IPS DF 4.7 (cell line): ENCODE data around the gene XIRP1.

Source experiments
- DNase-seq: peaks from one replicate; pipeline ENCODE4 v3.0.0-alpha.2; 2013; ENCODE audit warnings: low spot score; ENCODE audit errors: extremely low read depth

XIRP1 gene

GRCh38 chr3:39208463-39209055 lies 16.2 kb upstream of the XIRP1 start:
- no peak for DNase-seq

DNA sequence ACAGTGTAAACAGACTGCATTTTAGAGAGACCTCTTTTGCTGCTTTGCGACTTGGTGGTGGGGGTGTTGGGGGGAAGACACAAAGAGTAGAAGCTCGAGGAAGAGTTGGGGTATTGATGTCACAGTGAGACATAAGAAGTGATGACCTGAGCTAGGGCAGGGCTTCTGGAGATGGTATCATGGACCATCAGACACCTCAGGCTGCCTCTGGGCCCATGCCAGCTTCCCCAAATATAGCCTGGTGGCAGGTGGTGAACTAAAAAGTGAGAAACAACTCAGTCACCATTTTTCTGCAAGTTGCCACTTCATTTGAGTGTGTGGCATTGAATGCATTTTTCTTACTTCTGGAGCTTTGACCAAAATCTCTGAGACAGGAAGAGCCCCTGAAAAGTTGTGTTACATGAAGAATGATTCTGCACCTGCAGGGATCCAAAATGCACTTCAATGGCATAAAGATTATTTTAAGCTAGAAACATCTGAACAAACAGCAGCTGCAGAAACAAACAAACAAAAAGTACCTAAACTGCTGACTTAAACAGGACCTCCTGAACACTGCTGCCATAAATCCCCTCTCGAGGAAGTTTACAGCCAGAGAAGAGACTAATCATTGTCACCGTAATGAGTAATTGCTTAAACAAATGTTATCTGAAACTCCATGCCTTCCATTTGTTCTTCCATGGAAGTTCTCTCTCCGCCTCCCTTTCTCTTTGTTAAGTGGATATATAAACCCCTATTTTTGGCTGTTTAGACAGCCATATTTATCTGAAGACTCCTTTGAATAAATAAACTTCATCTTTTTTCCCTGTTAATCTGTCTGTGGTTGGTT lies 15.2 kb upstream of the XIRP1 start:
- no peak for DNase-seq

GRCh38 chr3:39205919-39206516 lies 13.6 kb upstream of the XIRP1 start:
- DNase-seq, result no peak

- DNase-seq, result no peak
These were observed 12.7 kb upstream of the XIRP1 start for GRCh38 chr3:39205131-39205530.

DNA sequence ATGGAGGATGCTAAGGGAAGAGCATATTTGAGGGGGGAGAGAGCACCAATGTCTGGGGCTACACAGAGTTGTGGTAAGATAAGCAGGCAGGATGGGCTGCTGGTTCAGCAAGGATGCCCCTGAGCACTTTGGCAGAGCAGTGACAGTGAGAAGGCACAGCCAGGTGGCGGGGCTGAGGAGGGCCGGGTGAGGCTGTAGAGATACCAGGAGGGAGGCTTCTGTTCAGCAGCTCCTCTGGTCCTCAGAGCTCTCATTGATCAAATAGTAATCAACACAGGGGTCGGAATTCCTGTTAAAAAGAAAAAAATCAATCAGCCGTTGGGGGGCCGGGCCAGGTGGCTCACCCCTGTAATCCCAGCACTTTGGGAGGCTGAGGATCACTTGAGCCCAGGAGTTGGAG lies 11.5 kb upstream of the XIRP1 start:
- no peak for DNase-seq

GRCh38 chr3:39203402-39203801 lies 11.0 kb upstream of the XIRP1 start:
- DNase-seq, result no peak

GRCh38 chr3:39202094-39202493 lies 9.7 kb upstream of the XIRP1 start:
- DNase-seq, result no peak

DNA sequence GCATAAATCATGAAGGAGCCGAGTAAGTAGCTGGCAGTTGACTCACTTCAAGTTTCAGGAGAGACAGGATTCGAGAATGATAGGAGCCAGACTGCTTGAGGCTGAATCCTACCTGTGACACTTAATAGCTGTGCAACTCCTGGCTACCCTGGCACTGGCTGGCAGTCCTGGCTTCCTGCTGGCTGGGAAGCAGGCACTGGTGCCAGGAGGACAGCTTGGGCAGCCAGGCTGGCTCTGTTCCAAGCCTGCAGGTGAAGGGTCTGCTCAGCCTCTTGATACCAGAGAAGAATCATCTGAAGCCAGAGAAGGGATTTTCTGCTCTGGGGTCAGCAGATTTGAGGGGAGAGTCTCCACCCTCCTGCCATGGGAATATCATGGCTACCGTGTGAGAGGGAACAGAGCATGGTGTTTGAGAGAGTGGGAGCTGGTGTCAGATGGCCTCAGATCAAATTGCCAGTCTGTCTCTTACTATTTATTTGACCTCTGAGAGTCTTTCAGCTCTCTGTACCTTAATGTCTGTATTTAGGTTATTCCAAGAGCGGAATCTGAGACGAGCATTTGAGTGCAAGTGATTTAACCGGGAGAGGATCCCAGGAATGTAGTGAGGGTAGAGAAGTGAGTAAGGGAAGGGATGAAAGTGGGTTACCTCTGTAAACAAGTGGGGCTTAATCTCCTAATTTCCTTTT lies 4.4 kb upstream of the XIRP1 start:
- no peak for DNase-seq

- no peak for DNase-seq
These were observed 3.6 kb upstream of the XIRP1 start for GRCh38 chr3:39196034-39196433.

GRCh38 chr3:39193391-39193790 lies 996 bp upstream of the XIRP1 start:
- no peak for DNase-seq

GRCh38 chr3:39191773-39192172 lies 622 bp downstream of the XIRP1 start:
- DNase-seq, result no peak

DNA sequence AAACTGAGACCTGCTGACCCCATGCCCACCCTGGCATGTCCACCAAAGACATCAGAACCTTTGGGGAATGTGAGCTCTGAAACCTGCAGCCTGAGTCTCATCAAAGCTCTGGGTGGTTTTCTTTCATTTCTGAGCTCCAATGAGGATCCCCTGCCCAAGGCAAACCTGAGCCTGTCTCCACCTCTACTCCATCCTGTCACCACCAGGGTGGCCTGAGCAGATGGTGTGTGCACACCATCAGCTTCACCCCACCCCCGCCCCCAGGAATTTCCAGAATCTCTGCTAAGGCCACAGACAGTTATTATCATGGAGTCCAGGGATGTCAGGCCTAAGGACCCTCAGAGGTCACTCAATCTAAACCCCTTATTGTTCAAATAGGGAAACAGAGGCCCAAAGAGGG lies 1.3 kb downstream of the XIRP1 start:
- no peak for DNase-seq

GRCh38 chr3:39190281-39191025 lies 1.9 kb downstream of the XIRP1 start:
- DNase-seq, result no peak

GRCh38 chr3:39189959-39190269 lies 2.5 kb downstream of the XIRP1 start:
- DNase-seq, result no peak

DNA sequence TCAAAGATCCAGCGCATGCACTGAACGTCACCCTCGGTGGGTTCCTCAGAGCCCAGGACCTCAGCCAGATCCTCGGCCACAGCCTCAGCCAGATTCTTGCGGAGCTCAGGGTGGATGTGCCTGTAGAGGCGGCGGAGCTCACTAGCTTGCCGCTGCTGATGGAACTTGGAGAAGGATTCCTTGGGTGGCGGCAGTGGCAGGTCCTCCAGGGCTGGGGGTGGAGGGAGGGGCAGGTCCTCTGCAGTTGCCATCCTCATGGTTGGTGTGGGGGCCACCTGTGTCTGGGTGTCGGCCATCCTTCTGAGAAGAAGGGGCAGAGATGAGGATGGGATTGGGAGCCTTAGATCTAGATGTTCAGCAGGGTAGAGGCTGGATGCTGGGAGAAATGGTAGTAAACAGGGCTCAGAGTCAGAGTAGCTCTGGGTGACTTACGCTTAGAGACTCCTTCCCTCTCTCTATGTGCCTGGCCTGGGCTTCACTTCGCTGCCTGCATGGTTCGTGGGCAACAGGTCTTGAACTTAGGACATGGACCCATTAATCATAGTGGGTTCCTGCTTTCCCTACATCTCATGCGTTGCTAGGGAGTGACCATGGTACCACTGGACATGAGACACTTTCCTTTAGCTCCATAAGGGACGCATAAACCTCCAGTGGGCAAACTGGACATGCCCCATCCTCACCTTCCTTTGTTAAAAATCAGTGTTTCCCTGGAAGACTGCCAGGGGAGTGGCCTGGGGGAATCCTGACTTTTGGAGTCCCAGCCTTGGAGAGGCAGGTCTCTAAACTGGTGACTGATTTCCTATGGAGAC lies 3.0 kb downstream of the XIRP1 start:
- no peak for DNase-seq

- no peak for DNase-seq
These were observed 3.9 kb downstream of the XIRP1 start for GRCh38 chr3:39188271-39189149.

GRCh38 chr3:39187372-39188155 lies 4.8 kb downstream of the XIRP1 start:
- DNase-seq, result no peak

- DNase-seq, result no peak
These were observed 5.7 kb downstream of the XIRP1 start for GRCh38 chr3:39186692-39187151.
